Stimulated activated CD4-positive, alpha-beta T cell treated with anti-CD3 and anti-CD28 coated beads, Interleukin-4, amount 100 ng/mL, for 48 hours (primary cell): Measurements from ENCODE around the gene LHFPL6.
"Not testable (repeated sequence)": the region's sequence is repeated elsewhere in the genome, so short reads cannot be mapped to it uniquely, and the experiment has no call there.

Source experiments
- DNase-seq, 2 donors: peaks; one replicate each; pipeline ENCODE4 v3.0.0-alpha.2; 2020; ENCODE audit warnings: low read depth in 2 of 2

The LHFPL6 gene

DNA sequence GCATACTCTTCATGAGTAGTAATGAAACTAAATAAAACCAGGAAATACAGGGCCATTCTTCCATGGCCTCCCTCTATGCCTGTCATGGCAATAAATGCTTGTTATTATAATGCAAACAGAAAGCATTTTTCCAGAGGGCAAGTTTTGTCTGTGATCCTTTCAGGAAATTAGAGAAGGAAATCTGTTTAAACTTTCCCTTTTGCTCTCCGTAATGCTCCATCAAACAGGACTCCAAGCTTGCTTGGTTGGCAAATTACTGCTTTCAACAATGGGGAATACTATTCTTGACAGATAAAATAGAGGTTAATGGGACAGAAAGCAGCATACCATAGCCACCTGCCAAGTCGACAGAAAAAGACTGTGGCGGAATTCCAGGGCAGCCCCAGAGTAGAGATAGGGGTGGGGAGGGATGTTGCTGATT is 252.5 kb downstream of the LHFPL6 start:
- no peak for DNase-seq

DNA sequence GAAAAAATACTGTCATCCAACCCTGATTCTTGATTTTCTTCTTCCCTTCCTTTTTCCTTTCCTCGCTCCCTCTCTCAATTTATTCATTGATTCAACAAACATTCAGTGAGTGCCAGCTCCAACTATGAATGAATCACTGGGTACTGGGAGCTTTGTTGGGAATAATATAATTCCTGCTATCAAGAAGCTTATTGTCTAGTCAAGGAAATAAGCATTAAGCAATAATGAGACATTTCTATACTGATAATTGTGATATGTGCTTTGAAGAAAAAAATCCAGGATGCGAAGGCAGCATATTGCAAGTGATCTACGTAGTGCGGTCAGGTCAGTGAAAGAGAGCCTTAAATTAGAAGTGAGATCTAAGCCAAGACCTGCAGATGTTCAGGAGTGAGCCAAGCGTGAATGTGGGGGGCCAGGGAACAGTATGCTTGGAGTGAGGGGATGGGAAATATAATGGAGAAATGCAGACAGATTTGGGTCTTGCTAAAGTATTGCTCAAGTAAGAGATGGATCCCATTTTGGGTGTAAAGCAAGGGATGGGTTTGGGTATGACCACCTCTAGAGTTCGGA is 253.5 kb downstream of the LHFPL6 start:
- no peak for DNase-seq

DNA sequence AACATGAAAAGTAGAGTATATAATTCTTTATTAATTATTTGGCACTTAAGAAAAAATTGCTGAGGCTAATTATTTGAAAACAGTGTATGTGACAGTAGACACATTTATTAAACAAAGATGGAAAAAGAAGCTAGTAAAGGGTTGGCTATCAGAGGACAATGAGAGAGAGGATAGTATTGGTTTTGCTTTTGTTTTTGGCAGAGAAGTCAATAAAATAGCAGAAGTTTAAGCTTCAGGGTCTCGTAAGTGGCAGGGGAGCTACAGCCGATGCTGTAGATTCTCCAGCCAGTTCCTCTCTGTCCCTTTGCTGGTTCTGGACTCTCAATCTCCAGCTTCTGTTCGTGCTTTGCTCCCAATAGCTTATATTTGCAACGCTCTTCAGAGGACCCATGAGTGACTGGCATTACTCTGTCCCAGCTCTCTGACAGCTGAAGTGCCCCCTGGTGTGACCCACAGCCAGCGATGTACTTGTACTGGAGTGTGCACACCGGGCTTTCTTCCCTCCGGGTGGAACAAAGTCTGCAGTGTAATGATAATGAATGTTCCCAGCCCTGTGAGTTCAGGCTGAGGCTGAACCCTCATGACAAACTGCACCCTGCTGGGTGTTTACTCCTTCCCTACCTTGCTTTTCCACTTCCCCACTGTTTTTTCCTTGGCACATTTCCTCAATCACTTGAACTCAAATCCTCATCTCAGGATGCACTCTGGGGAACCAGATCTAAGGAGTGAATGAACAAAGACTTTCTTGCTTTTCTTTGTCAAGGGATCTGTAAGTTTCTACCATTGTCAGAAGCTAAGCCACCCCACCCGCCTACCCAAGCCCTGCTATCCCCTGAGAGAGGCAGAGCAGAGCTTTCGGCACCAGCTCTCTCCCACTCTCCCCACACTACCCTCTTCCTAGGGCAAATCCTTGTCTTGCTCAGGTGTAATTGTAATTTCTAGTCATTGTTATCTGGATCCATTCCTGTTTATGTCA is 254.8 kb downstream of the LHFPL6 start:
- DNase-seq = no peak

DNA sequence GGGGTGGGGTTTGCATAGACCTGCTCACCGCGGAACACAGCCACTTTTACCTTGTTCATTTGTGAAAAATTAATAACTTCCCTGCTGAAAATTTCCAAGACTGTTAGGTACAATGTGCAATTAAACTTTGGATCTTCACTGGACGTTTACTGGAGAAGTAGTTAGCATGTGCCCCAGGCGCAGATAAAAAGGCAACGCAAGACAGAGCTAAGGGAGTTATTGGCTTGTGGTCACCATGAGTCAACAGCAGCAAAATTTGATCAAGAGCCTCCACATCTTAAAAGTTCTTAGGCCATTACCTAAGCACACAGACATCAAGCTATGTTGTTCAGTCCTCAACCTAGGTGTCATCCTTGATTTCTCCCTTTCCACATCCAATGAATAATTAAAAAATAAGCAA is 257.0 kb downstream of the LHFPL6 start:
- DNase-seq = no peak

DNA sequence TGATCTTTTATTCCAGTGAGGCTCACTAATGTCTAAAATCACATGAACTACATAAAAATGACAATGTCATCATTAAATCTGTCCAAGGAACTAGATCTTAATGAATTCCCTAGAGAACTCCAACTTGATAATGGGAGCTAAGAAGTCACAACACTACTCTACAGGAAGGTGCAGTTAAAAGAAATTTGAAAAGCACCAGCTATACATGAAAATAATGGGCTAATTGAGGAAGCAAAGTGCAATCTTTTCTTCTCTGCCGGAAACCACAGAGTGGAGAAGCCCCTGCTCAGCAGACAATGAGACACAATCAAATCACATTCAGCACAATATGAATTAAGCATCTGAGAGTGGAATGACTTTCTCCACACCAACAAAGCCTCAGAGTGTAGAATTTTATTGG is 261.7 kb downstream of the LHFPL6 start:
- DNase-seq = no peak

DNA sequence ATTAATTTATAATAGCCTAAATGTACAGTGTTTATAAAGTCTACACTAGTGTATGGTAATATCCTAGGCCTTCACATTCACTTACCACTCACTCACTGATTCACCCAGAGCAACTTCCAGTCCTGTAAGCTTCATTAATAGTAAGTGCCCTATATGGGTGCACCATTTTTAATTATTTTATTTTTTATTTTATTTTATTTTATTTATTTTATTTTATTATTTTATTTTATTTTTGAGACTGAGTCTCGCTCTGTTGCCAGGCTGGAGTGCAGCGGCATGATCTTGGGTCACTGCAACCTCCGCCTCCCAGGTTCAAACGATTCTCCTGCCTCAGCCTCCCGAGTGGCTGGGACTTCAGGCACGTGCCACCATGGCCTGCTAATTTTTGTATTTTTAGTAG is 264.9 kb downstream of the LHFPL6 start:
- not testable (repeated sequence) for DNase-seq

DNA sequence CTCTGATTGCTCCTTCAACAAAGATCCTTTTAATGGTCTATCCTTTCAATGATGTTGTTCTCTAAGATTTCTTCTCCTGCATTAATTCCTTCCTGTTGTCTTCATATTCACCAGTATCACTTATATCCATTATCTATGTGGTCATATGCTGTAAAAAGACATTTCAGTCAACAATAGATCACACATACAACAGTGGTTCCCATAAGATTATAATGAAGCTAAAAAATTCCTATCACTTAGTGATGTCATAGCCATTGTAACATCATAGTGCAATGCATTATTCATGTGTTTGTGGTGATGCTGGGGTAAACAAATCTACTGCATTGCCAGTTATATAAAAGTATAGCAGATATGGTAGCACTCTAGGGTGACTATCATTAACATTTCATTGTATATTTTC is 266.1 kb downstream of the LHFPL6 start:
- no peak for DNase-seq

DNA sequence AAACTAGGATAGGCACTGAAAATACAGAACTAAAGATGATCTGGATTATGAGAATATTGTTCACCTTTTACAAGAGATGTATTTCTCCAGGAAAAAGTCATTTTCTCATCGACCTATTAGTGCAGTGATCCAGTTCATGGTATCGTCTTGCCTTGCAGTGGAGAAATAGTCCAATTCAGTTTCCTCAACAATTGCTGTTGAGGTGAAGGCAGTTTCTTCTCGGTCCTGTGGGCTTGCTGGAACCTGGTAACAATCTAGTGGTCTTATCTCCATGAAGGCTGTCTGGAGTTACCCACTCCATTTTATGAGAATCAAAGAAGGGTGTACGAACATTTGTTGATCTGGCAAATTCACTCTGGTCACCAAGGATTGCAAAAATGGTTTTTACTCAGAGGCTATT is 266.8 kb downstream of the LHFPL6 start:
- no peak for DNase-seq

DNA sequence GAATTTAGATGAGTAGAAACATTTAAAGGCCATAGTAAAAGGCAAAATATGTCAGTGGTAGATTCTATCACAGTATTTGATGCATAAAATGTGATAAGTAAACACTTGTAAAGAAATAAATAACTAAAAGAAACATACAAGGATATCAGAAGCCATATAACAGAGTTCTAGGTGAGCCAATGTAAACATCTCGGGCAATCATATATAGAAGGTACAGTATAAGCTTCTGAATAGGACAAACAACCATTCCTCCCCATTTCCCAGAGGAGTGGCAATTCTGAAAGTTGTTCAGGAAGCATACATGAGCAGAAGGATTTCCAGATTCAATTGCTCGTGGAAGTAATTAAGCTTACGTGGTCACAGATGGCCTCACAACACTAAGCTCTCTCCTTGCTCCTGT is 267.3 kb downstream of the LHFPL6 start:
- DNase-seq = no peak

DNA sequence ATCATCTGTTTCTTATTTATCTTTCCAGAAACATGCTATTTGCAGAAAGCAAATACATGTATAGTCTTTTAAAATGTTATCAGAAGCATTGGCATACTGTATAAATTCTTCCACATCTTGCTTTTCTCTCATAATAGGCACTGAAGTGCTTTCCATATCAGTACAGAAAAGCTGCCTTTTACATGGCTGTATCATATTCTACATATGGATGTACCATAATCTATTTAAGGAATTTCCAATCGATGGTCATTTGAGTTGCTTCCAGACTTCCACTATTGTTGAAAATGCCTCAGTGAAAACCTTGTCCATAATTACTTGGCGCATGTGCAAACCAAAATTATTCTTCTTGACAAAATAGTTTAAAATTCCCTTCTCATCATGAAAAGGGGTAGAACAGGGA is 272.5 kb downstream of the LHFPL6 start:
- DNase-seq = no peak

DNA sequence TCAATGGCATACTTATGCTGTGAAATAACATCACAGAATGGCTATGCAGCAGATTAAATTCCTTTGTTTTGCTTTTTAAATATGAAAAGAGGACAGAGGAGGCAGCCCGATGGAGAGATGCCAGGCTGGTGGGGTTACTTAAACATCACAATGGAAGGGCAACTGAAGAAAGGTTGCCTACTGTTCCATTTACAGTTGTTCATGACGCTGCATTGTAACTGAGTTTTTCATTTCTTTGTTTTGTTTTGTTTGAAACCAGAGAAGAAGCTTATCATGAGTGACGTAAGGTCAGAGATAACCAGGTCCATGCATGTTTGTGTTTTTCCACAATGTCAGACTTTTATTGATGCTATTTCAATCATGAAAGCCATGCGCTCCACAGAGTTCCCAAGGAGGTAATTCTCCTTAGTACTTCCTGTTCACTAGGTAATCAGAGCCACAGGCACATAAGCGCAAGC is 273.8 kb downstream of the LHFPL6 start:
- DNase-seq = no peak

DNA sequence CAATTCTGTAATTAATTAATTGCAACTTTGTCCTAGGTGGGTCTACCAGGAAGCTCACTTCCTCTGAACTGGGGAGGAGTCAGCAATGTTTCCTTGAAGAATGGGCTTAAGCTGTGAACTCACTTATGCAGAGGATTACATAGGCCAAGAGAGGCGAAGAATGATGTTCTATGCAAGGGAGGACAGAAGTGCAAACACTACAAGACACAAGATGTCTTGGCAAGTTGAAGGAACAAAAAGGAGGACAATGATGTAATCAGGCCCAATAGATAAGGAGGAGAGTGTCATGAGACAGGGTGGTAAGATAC is 275.9 kb downstream of the LHFPL6 start:
- no peak for DNase-seq

DNA sequence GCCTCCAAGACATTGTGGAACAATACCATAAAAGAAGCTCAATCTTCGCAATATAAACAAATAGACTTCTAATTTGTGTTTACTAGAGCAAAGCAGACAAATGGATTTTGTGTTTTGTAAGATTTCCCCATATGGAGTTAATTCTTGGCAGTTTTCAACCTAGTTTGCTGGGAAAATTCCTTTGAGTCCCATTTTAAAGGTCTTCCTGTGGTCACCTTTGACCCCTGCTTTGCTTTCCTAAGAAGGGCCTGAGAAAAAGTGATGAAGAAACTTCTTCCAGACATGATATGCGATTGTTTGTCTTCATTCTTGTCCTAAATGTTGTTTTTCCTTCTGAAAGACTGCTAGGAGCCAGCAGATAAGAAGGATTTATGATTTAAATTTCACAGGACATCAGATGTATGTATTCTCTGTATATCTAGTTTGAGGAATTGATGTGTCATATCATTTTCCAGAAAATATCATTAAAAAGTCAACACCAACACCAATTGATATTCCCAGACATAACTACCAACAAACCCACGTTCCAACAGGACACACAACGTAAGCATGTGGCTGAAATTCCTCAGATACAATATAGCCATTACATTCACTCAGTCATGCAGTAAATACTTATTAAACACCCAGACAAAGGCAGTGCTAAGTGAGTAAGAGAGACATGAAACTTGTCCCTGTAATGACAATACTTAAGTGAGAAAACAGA is 276.4 kb downstream of the LHFPL6 start:
- no peak for DNase-seq

DNA sequence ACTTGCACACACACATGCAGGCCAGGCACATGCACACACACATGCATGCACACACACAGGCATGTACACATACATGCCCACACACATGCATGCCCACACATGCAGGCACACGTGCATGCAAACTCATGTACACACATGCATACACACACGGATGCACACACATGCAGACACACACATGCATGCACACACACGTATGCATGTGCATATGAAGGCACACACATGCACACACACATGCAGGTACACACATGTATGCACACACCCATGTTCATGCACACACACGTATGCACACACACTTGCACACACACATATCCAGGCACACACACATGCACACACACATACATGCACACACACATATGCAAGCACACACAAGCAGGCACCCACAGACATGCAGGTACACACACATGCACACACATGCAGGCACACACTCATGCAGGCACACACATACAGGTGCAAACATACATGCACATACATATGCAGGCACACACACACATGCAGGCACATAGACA is 278.1 kb downstream of the LHFPL6 start:
- DNase-seq = no peak

DNA sequence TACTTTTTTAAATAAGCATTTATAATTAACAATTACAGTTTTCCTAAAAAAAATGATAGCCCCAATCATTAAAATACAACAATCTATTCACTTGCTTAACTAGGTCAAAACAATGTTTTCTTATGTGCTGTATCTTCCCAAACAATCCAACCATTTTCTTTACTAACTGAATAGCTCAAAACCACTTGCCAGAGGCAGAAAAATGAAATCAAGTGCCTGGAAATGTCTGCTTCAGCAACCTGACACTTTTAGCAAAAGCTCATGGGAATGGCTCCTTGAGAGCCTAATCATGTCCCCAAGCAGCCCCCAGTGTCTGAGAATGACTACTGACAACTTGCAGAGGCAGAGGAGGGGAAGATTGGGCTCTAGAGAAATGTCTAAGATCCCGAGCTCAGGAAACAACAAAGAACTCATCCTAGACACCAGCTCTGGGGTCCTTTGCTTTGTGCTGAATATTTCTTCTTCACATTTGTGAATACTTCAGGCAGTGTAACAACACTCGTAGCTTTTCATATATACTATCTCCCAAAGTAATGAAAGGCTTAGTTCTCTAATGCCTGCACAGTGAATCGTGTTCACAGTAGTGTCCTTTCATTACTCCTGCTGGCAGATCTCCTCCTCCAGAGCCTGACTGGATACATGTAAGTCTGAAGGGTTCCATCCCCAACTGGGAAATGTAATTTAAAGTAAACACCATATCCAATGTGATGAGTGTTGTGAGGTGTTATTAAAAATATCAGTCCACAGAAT is 280.0 kb downstream of the LHFPL6 start:
- DNase-seq = no peak

DNA sequence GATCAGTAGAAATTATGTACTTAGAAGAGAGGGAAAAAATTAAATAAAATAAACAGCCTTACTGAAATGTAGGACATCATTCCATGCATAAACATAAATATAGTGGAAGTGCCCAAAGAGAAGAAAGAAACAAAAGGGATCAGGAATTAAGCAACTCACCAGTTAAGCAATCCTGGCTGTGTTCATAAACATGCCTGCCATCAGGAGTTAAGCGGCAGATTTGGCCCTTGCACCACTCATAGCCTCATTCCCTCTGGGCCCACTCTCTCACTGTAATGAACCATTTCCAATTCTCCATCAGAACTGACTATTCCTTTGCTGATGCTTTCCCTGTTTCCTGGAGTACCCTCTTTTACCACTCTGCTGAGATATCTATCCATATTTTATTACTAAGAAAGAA is 281.4 kb downstream of the LHFPL6 start:
- DNase-seq = no peak

DNA sequence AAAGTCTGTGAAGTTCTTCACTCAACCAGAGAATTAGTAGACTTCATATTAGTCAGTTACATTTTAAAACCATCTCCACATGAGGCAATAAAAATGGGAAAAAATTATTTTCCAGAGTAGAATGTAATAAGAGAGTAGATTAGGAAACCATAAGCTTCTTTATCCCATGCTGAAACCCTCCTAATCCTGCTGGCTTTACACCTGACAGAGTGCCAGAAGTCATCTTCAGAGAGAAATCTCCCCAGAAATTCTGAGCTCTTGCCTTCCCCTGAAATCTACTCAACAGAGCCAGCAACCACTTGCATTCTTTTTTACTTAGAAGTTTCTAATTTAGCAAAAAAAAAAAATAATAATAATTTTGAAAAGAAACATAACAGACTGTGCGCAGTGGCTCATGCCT is 284.8 kb downstream of the LHFPL6 start:
- no peak for DNase-seq

DNA sequence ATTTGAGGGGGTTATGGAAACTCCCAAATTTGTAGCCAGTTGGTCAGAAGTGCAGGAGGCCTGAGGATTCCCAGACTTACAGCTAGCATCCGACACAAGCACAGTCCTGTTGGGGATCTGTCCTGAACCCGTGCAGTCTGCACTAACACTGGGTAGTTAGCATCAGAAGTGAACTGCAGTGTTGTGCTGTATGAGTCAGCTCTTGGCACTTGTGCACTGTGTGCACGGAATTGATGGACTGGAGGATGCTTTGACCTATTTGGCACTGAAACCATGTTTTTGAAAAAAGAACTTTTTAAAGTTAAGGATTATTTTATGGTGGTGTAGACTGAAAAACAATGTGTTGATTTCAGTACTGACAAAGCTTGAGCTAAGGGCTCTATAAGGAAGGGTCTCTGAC is 285.7 kb downstream of the LHFPL6 start:
- no peak for DNase-seq

DNA sequence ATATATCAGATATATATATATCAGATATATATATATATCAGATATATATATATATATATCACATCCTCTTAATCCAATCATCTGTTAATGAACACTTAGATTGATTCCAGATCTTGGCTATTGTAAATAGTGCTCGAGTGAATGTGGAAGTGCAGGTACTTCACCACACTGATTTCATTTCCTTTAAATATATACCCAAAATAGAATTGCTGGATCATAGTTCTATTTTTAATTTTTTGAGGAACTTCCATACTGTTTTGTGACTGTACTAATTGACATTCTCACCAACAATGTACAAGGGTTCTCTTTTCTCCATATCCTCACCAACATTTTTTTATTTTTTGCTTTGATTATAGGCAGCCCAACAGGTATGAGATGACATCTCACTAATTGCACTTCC is 287.2 kb downstream of the LHFPL6 start:
- no peak for DNase-seq

DNA sequence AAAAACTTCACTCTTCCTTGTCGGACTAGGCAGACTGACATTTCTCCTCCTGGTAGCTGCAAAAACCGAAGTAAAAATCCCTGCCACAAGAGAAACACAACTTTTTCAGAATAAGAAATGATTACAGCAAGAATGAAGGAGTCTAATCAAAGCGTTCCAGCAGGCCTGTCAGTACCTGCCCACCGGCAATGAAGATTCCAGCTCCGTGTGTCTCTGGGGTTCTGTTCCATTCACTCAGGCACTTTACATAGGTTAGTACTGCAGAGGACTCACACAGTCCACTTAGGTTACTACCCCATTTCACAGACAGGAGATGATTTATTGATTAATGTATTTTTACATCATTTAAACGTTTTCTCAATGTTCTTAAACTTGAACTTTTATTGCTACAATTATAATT is 289.3 kb downstream of the LHFPL6 start:
- DNase-seq = no peak

DNA sequence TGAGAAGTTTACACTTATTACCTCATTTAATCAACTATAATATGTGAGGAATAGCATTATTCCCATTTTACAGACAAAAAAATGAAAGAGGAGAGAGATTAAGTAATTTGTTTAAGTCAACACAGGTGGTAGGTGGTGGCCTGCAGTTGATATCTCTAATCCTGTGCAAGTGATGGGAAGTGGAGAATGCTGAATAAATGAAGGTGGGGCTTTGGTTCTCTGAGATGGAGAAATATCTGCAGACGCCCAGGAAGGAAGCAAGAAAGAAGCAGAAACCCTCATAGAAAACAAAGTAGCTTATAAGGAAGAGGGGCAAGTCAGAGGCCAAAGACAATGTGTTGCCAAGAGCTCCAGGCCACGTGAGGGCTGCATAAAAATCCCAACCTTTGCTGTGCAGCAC is 290.4 kb downstream of the LHFPL6 start:
- no peak for DNase-seq

DNA sequence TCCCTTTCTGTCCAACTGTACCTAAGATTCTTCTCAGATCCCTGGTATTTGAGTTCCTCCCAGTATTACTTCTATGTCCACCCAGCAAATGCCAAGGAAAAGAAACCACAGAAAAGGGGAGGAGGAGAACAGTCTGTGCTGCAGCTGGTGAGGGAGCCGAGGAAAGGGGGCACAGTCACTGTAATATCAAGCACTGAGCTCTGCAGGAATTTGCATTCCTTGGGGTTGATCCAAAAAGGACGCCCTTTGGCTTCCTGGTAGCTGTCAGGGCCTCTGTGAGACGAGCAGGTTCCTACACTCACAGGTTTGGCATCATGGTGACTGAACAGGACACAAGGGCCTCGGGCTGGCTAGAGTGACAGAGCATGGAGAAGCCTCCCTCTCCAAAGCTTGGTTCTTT is 291.4 kb downstream of the LHFPL6 start:
- no peak for DNase-seq
